ENCODE results near the gene GMCL2. TPM values are rescaled to one million over a fixed set of nuclear protein-coding genes. Genes with fewer than 3 reads are reported as not detected.

GMCL2 gene
- total and polyA plus RNA-seq, 4 donors: not detected

DNA sequence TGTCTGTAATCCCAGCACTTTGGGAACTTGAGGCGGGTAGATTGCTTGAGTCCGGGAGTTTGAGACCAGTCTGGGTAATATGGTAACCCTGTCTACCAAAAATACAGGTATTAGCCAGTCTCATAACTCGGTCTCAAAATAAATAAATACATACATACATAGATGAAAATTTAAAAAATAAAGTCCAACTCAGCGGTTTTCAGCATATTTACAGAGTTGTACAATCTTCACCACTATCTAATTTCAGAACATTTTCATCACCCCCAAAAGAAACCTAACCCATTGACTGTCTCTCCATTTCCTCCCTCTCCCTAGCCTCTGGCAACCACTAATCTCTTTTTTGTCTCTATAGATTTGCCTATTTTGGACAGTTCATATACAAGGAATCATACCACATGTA lies 45.6 kb downstream of the GMCL2 start:
- H3K27ac ChIP-seq (ENCODE audit: low read depth in 1 of 2, low read length in 2 of 2): no peak overlapping the region
- WGBS: 98% methylated on average over 4 of the region's 4 CpGs
- H3K36me3 ChIP-seq (ENCODE audit: control insufficient read depth in 4 of 4, insufficient read depth in 3 of 4, low read depth in 1 of 4, low read length in 3 of 4): peaks cover 10 to 34% (median 25%) of the 10 kb centered on the region in 4 donors
- H3K27me3 ChIP-seq (ENCODE audit: control insufficient read depth in 4 of 4, insufficient read depth in 4 of 4, low read length in 3 of 4): no peaks in the 10 kb centered on the region
- DNase-seq (ENCODE audit: low spot score): no peak
- TF ChIP-seq HNF4G (IDR thresholded peaks at IDR 0.05) (no peak), EGR1 (IDR thresholded peaks at IDR 0.05; ENCODE audit: low read depth in 2 of 2) (no peak), JUND (IDR thresholded peaks at IDR 0.05) (no peak)
- TF ChIP-seq, protein P1, sequence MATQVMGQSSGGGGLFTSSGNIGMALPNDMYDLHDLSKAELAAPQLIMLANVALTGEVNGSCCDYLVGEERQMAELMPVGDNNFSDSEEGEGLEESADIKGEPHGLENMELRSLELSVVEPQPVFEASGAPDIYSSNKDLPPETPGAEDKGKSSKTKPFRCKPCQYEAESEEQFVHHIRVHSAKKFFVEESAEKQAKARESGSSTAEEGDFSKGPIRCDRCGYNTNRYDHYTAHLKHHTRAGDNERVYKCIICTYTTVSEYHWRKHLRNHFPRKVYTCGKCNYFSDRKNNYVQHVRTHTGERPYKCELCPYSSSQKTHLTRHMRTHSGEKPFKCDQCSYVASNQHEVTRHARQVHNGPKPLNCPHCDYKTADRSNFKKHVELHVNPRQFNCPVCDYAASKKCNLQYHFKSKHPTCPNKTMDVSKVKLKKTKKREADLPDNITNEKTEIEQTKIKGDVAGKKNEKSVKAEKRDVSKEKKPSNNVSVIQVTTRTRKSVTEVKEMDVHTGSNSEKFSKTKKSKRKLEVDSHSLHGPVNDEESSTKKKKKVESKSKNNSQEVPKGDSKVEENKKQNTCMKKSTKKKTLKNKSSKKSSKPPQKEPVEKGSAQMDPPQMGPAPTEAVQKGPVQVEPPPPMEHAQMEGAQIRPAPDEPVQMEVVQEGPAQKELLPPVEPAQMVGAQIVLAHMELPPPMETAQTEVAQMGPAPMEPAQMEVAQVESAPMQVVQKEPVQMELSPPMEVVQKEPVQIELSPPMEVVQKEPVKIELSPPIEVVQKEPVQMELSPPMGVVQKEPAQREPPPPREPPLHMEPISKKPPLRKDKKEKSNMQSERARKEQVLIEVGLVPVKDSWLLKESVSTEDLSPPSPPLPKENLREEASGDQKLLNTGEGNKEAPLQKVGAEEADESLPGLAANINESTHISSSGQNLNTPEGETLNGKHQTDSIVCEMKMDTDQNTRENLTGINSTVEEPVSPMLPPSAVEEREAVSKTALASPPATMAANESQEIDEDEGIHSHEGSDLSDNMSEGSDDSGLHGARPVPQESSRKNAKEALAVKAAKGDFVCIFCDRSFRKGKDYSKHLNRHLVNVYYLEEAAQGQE (IDR thresholded peaks at IDR 0.05): no peak
- TF ChIP-seq, protein P2, sequence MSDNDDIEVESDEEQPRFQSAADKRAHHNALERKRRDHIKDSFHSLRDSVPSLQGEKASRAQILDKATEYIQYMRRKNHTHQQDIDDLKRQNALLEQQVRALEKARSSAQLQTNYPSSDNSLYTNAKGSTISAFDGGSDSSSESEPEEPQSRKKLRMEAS (IDR thresholded peaks at IDR 0.05): no peak
- no peak overlapping the region for H3K4me3 ChIP-seq (ENCODE audit: low read depth in 1 of 3, low read length in 3 of 3)
- H3K4me1 ChIP-seq (ENCODE audit: control insufficient read depth in 4 of 4, insufficient read depth in 4 of 4, low read length in 3 of 4): no peaks in the 10 kb centered on the region
- H3K9me3 ChIP-seq (ENCODE audit: control insufficient read depth in 4 of 4, low read length in 3 of 4): no peaks in the 10 kb centered on the region
- no peak overlapping the region for H3K9ac ChIP-seq (ENCODE audit: low read depth in 1 of 2, low read length in 2 of 2)

DNA sequence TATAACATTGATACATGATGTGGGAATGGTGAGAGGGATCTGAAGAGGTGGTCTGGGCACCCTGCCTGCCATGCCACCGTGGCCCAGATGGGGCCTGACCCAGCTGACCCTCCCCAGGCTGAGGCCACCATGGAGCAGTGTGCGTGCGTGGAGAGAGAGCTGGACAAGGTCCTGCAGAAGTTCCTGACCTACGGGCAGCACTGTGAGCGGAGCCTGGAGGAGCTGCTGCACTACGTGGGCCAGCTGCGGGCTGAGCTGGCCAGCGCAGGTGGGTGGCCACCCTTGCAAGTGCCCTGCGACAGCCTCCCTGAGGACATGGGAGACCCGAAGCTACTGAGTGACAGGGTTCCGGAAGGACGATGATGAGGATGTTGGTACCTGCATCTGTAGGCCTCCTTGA lies 49.2 kb downstream of the GMCL2 start:
- no peaks in the 10 kb centered on the region for H3K4me1 ChIP-seq (ENCODE audit: control insufficient read depth in 4 of 4, insufficient read depth in 4 of 4, low read length in 3 of 4)
- no peak for TF ChIP-seq EGR1 (IDR thresholded peaks at IDR 0.05; ENCODE audit: low read depth in 2 of 2)
- TF ChIP-seq FOXA2 (IDR thresholded peaks at IDR 0.05): no peak
- TF ChIP-seq HNF4G (IDR thresholded peaks at IDR 0.05): no peak
- no peak for TF ChIP-seq RXRA (IDR thresholded peaks at IDR 0.05)
- TF ChIP-seq, protein P3, sequence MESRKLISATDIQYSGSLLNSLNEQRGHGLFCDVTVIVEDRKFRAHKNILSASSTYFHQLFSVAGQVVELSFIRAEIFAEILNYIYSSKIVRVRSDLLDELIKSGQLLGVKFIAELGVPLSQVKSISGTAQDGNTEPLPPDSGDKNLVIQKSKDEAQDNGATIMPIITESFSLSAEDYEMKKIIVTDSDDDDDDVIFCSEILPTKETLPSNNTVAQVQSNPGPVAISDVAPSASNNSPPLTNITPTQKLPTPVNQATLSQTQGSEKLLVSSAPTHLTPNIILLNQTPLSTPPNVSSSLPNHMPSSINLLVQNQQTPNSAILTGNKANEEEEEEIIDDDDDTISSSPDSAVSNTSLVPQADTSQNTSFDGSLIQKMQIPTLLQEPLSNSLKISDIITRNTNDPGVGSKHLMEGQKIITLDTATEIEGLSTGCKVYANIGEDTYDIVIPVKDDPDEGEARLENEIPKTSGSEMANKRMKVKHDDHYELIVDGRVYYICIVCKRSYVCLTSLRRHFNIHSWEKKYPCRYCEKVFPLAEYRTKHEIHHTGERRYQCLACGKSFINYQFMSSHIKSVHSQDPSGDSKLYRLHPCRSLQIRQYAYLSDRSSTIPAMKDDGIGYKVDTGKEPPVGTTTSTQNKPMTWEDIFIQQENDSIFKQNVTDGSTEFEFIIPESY (IDR thresholded peaks at IDR 0.05): no peak
- TF ChIP-seq JUND (IDR thresholded peaks at IDR 0.05): no peak
- TF ChIP-seq TAF1 (conservative IDR thresholded peaks at IDR 0.05): no peak
- TF ChIP-seq YY1 (IDR thresholded peaks at IDR 0.05): no peak
- TF ChIP-seq HNF4A (conservative IDR thresholded peaks at IDR 0.05): no peak
- TF ChIP-seq NR2F2 (IDR thresholded peaks at IDR 0.05): no peak
- TF ChIP-seq FOXA1 (IDR thresholded peaks at IDR 0.05): no peak
- TF ChIP-seq, protein P4, sequence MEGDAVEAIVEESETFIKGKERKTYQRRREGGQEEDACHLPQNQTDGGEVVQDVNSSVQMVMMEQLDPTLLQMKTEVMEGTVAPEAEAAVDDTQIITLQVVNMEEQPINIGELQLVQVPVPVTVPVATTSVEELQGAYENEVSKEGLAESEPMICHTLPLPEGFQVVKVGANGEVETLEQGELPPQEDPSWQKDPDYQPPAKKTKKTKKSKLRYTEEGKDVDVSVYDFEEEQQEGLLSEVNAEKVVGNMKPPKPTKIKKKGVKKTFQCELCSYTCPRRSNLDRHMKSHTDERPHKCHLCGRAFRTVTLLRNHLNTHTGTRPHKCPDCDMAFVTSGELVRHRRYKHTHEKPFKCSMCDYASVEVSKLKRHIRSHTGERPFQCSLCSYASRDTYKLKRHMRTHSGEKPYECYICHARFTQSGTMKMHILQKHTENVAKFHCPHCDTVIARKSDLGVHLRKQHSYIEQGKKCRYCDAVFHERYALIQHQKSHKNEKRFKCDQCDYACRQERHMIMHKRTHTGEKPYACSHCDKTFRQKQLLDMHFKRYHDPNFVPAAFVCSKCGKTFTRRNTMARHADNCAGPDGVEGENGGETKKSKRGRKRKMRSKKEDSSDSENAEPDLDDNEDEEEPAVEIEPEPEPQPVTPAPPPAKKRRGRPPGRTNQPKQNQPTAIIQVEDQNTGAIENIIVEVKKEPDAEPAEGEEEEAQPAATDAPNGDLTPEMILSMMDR (IDR thresholded peaks at IDR 0.05; ENCODE audit: low read depth, low read length, missing input control): no peak
- no peak for TF ChIP-seq SP1 (IDR thresholded peaks at IDR 0.05)
- TF ChIP-seq, protein P5, sequence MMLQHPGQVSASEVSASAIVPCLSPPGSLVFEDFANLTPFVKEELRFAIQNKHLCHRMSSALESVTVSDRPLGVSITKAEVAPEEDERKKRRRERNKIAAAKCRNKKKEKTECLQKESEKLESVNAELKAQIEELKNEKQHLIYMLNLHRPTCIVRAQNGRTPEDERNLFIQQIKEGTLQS (IDR thresholded peaks at IDR 0.05): no peak
- TF ChIP-seq GABPA (IDR thresholded peaks at IDR 0.05 in 1 of 2, conservative IDR thresholded peaks at IDR 0.05 in 1 of 2): no peak
- TF ChIP-seq RAD21 (IDR thresholded peaks at IDR 0.05): no peak
- TF ChIP-seq, protein P2 (IDR thresholded peaks at IDR 0.05): no peak
- TF ChIP-seq, protein P1 (IDR thresholded peaks at IDR 0.05): no peak
- no peak overlapping the region for H3K4me3 ChIP-seq (ENCODE audit: low read depth in 1 of 3, low read length in 3 of 3)
- H3K36me3 ChIP-seq (ENCODE audit: control insufficient read depth in 4 of 4, insufficient read depth in 3 of 4, low read depth in 1 of 4, low read length in 3 of 4): peaks cover 3 to 15% (median 10%) of the 10 kb centered on the region in 4 donors
- no peak overlapping the region for H3K27ac ChIP-seq (ENCODE audit: low read depth in 1 of 2, low read length in 2 of 2)
- H3K9me3 ChIP-seq (ENCODE audit: control insufficient read depth in 4 of 4, low read length in 3 of 4): no peaks in the 10 kb centered on the region
- no peak for DNase-seq (ENCODE audit: low spot score)
- WGBS: 95% methylated on average over 12 of the region's 12 CpGs
- H3K27me3 ChIP-seq (ENCODE audit: control insufficient read depth in 4 of 4, insufficient read depth in 4 of 4, low read length in 3 of 4): no peaks in the 10 kb centered on the region
- no peak overlapping the region for H3K9ac ChIP-seq (ENCODE audit: low read depth in 1 of 2, low read length in 2 of 2)

Measured in liver (tissue), 9 donors.